Memory B cell (primary cell): ENCODE measurements around the gene ADD2.
"Not testable (repeated sequence)": the region's sequence is repeated elsewhere in the genome, so short reads cannot be mapped to it uniquely, and the experiment has no call there.

ENCODE experiments used
- ATAC-seq: fragments of 150-1000 bp; cut with Tn5 transposase; 2 replicates; pipeline ENCODE4 v1.10.0; 2021; ENCODE audit warnings: low read depth, mild to moderate bottlenecking, moderate library complexity
- DNase-seq, 2 donors: peaks; one replicate each; pipeline ENCODE4 v3.0.0; 2022; ENCODE audit warnings: low spot score in 2 of 2
- H3K27ac Mint-ChIP-seq: one replicate; pipeline ENCODE4 v1.8.0; 2022; ENCODE audit warnings: mild to moderate bottlenecking, moderate library complexity, mixed read lengths
- H3K27me3 Mint-ChIP-seq: one replicate; pipeline ENCODE4 v1.8.0; 2022; ENCODE audit warnings: mixed read lengths
- H3K36me3 Mint-ChIP-seq: one replicate; pipeline ENCODE4 v1.8.0; 2022; ENCODE audit warnings: mild to moderate bottlenecking, mixed read lengths
- H3K4me1 Mint-ChIP-seq: one replicate; pipeline ENCODE4 v1.8.0; 2022; ENCODE audit warnings: mixed read lengths
- H3K4me3 Mint-ChIP-seq: one replicate; pipeline ENCODE4 v1.8.0; 2022; ENCODE audit warnings: mild to moderate bottlenecking, moderate library complexity, mixed read lengths
- H3K9me3 Mint-ChIP-seq: one replicate; pipeline ENCODE4 v1.8.0; 2022; ENCODE audit warnings: mixed read lengths

The ADD2 gene

DNA sequence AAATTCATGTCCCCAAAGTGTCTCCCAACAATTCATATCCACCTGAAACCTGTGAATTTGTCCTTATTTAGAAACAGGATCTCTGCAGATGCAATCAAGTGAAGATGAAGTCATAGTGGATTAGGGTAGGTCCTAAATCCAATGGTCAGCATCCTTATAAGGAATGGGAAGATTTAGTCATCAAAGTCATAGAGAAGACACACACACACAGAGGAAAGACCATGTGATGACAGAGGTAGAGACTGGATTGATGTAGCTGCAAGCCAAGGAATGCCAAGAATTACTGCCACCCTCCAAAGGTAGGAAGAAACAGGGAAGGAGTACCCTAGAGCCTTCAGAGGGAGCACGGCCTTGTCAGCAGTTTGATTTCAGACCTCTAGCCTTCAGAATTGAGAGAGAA is 17.7 kb downstream of the ADD2 start:
- Mint-ChIP-seq H3K4me1 (peaks cover 14% of the 10 kb centered on the region), H3K36me3 (peaks cover 8% of the 10 kb centered on the region), H3K4me3 (no peak overlapping the region), H3K27me3 (peaks cover 3% of the 10 kb centered on the region), H3K27ac (no peak overlapping the region), H3K9me3 (peaks cover 4% of the 10 kb centered on the region)
- DNase-seq (no peak), ATAC-seq (no peak)

DNA sequence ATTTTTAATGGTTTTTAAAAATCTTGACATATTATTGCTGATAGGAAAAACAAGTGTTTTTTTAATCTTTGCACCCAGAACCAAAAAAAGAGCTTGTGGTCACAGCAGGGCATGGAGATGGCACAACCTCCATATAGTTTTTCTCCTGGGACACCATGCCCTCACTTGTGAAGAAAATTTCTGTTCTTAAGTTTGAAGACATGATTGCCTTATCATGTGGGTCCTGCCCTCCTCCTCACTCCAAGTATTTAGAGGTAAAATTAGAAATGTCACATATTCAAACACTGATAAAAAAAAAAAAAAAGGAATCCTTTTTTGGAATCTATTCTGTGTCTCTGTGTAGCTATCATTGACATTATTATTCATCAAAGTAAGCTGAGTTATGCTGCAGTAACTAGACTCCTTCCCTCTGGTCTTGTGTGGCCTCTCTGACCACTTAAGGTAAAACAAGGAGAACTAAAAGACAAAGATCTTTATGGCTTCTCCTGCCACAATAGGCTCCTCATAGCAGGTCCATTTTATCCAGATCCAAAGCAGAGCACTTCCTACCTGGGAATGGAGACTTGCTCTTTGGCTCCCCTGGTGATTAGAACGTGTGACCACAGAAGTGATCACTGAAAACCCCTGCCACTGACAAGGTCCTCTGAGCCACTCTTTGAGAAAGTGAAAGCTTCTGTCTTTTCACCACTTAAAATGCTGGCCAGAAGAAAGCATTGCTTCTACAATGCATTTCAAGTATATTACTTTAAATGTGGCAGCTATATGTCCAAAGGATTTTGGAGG is 19.8 kb downstream of the ADD2 start:
- DNase-seq (no peak), ATAC-seq (no peak)
- H3K36me3 Mint-ChIP-seq = peaks cover 15% of the 10 kb centered on the region
- no peak overlapping the region for H3K27ac Mint-ChIP-seq
- peaks cover 3% of the 10 kb centered on the region for H3K27me3 Mint-ChIP-seq
- H3K4me3 Mint-ChIP-seq = no peak overlapping the region
- peaks cover 5% of the 10 kb centered on the region for H3K9me3 Mint-ChIP-seq
- peaks cover 19% of the 10 kb centered on the region for H3K4me1 Mint-ChIP-seq

DNA sequence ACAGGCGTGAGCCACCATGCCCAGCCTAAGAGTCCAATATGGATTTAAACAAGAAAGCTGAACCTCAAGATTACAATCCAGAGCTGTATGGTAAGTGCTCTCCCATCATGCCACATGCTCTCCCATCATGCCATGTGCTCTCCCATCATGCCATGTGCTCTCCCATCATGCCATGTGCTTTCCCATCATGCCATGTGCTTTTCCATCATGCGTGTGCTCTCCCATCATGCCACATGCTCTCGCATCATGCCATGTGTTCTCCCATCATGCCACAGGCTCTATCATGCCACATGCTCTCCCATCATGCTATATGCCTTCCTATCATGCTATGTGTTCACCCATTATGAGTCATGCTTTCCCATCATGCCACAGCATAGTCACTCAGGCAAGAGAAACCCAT is 20.7 kb downstream of the ADD2 start:
- Mint-ChIP-seq H3K36me3 (peaks cover 15% of the 10 kb centered on the region), H3K4me1 (peaks cover 19% of the 10 kb centered on the region), H3K27me3 (peaks cover 3% of the 10 kb centered on the region), H3K9me3 (peaks cover 5% of the 10 kb centered on the region), H3K4me3 (no peak overlapping the region), H3K27ac (peak overlapping the region; percentile 7)
- no peak for DNase-seq
- ATAC-seq = no peak

DNA sequence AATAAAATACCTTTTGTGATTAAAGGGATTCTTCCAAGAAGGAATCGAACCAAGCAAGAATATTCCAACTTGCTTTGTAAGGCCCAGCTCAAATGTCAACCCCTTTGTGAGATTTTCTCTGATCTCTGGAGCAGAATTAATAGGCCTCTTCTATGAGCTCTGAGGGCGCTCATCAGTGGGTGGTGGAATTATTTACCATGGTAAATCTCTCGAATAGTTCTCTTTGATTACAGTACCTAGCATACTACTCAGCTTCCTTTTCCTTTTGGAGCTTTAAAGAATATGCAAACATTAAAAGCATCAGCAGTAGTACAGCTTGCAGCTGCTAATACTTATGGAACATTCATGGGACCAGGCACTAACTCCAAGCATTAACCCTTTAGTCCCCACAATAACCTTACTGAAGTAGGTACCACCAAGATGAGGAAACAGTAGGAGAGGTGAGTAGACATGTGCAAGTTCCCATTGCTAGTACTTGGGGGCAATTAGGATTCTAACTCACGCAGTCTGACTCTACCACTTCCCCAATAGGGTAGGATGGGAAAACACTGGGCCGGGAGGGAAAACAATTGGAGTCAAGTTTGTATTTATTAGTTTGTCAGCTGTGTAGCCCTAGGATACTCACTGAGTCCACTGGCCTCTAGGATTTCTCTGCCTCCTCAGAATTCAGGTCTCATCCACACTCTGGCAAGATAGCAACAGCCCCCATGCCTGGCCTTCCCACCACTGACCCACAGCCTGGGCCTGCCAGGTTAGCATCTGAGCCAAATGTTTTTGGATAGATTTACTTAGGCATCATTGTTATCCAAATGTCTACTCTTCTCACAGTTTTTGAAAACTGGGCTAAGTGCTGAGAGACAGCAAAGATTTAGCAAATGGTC is 21.7 kb downstream of the ADD2 start:
- Mint-ChIP-seq H3K27me3 (peaks cover 3% of the 10 kb centered on the region), H3K4me1 (peaks cover 20% of the 10 kb centered on the region), H3K9me3 (peaks cover 5% of the 10 kb centered on the region), H3K27ac (no peak overlapping the region), H3K4me3 (no peak overlapping the region), H3K36me3 (peaks cover 17% of the 10 kb centered on the region)
- no peak for ATAC-seq
- DNase-seq = no peak

DNA sequence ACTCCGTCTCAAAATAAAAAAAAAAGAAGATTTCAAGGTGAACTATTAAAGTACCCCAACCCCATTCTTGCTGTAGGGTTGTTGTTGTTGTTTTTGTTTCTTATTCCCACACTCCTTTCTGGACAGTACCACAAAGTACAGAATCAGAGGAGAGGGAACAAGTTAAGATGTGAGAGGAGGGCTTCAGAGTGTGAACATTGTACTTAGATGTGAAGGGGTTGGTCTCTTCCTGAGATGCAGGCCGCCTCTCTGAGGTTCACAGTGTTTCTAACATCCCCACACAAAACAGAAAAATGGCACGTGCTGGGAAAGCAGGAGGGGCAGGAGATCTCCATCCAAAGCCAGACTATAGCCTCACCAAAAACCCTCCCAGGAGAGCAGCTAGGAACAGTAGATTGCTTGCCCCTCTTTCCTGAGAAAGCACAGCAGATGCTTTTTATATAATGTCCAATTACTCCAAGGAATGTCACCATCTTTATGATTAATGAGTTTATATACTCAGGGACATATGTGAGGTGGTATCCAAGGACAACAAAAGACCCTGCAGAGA is 22.6 kb downstream of the ADD2 start:
- Mint-ChIP-seq H3K9me3 (peaks cover 5% of the 10 kb centered on the region), H3K27ac (no peak overlapping the region), H3K4me1 (peaks cover 24% of the 10 kb centered on the region), H3K4me3 (no peak overlapping the region), H3K36me3 (peaks cover 23% of the 10 kb centered on the region), H3K27me3 (peaks cover 3% of the 10 kb centered on the region)
- DNase-seq = no peak
- no peak for ATAC-seq

DNA sequence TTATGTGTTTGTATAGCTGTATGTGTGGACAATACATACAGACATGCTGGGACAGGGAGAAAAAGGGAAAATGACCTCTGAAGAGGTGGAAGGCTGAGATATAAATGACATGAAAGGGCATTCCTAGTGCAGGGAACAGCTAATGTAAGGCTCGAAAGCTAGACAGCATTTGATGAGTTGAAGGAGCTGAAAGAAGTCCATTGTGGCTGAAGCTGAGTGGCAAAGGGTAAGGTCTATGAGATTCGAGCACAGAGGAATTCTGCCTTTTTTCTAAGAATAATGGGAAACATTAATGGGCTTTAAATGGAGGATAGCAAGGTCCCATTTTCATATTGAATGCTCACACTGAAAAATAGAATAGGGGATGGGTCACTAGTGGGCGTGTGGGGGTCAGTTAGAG is 23.6 kb downstream of the ADD2 start:
- DNase-seq (no peak), ATAC-seq (no peak)
- Mint-ChIP-seq H3K27me3 (peaks cover 3% of the 10 kb centered on the region), H3K36me3 (peaks cover 22% of the 10 kb centered on the region), H3K27ac (peak overlapping the region; percentile 1), H3K4me3 (no peak overlapping the region), H3K9me3 (peaks cover 7% of the 10 kb centered on the region), H3K4me1 (peaks cover 21% of the 10 kb centered on the region)

DNA sequence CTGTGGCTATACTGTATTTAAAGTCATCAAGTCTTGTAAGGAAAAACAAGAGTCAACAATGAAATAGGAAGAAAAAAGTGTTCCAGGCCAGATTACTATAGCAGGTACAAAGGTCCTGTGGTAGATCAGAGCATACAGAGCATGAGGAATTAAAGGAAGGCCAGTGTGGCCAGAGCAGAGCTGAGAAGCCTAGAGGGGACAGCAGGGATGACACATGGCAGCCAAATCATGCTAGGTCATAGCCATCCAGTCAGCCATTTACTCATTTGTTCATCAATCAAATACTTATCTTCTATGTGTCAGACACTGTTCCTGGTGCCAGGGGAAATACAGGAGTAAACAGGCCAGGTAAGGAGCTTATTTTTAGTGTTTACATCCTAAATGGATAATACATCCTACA is 24.3 kb downstream of the ADD2 start:
- Mint-ChIP-seq H3K4me1 (peaks cover 19% of the 10 kb centered on the region), H3K4me3 (no peak overlapping the region)

DNA sequence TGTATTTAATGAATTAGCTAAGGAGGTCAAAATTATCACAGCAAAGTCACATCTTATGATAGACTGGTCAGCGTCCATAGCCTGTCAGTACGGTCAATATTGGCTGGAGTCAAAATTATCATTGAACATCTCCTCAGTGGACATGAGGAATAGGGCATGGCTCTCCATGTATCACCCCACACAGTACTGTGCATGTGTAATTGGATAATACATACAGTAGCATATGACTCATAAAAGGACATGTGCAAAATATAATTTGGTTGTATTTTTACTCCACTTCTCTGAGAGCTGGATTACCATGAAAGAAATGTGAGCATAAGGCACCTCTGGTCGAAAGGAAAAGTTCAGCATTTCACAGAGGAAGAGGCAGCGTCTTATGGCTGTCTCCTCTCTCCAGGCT is 24.9 kb downstream of the ADD2 start:
- peaks cover 3% of the 10 kb centered on the region for H3K27me3 Mint-ChIP-seq
- no peak for DNase-seq
- no peak overlapping the region for H3K27ac Mint-ChIP-seq
- ATAC-seq = no peak
- H3K4me3 Mint-ChIP-seq = no peak overlapping the region
- H3K36me3 Mint-ChIP-seq = peaks cover 24% of the 10 kb centered on the region
- H3K4me1 Mint-ChIP-seq = peaks cover 21% of the 10 kb centered on the region
- peaks cover 7% of the 10 kb centered on the region for H3K9me3 Mint-ChIP-seq

More for the DNA sequence above, 24.3 kb downstream of the ADD2 start:
- H3K9me3 Mint-ChIP-seq = peaks cover 7% of the 10 kb centered on the region
- H3K36me3 Mint-ChIP-seq = peaks cover 22% of the 10 kb centered on the region
- DNase-seq = no peak
- no peak overlapping the region for H3K27ac Mint-ChIP-seq
- no peak for ATAC-seq
- H3K27me3 Mint-ChIP-seq = peaks cover 3% of the 10 kb centered on the region

DNA sequence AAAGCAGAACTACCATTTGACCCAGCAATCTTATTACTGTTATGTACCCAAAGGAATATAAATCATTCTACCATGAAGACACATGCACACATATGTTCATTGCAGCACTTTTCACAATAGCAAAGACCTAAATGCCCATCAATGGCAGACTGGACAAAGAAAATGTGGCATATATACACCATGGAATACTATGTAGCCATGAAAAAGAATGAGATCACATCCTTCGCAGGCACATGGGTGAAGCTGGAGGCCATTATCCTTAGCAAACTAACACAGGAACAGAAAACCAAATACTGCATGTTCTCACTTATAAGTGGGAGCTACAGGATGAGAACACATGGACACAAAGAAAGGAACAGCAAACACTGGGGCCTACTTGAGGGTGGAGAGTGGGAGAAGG is 28.5 kb downstream of the ADD2 start:
- not testable (repeated sequence) for DNase-seq, H3K9me3 Mint-ChIP-seq, H3K4me3 Mint-ChIP-seq, ATAC-seq, H3K27me3 Mint-ChIP-seq, H3K27ac Mint-ChIP-seq
- H3K4me1 Mint-ChIP-seq = peaks cover 27% of the 10 kb centered on the region
- H3K36me3 Mint-ChIP-seq = peaks cover 20% of the 10 kb centered on the region

DNA sequence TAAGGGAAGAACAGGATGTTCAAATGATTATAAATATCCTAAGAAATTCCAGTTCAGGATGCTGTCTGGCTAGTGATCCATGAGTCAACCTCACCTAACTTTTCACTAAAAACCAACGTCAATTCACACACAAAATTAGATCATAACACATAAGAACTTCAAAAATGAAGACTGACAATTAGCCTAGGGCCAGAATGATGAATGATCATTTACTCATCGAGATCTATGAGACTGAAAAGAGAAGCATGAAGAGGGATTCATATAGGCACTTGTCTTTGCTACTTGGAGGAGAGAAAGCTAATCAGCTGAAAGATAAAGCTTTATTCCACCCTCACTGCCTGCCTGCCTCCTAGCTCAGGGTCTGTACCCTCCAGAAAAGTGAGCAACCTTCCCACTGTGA is 29.8 kb downstream of the ADD2 start:
- ATAC-seq (no peak), DNase-seq (no peak)
- H3K27me3 Mint-ChIP-seq = no peaks in the 10 kb centered on the region
- no peak overlapping the region for H3K4me3 Mint-ChIP-seq
- H3K27ac Mint-ChIP-seq = no peak overlapping the region
- peaks cover 14% of the 10 kb centered on the region for H3K36me3 Mint-ChIP-seq
- H3K9me3 Mint-ChIP-seq = peaks cover 2% of the 10 kb centered on the region
- peaks cover 29% of the 10 kb centered on the region for H3K4me1 Mint-ChIP-seq

DNA sequence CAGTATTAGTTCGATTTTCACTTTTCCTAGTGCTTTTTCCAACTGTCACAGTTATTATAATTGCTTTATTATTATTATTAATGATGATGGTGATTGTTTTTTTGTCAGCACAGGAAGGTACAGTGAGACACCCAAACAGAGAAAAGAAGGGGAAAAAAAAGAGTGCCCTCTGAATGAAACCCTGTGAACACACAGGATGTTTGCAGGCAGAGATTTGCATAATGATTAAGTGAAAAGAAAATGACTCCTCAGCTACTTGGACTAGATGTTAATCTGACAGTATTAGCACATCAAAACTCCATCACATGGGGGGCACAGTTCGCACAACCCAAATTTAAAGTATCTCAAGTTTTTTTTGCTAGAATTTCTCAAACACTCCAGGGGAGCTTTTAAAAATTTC is 32.9 kb downstream of the ADD2 start:
- ATAC-seq (peak; percentile 58), DNase-seq (no peak)
- Mint-ChIP-seq H3K27ac (no peak overlapping the region), H3K36me3 (peaks cover 6% of the 10 kb centered on the region), H3K9me3 (peaks cover 2% of the 10 kb centered on the region), H3K4me3 (peak overlapping the region; percentile 59), H3K27me3 (no peaks in the 10 kb centered on the region), H3K4me1 (peaks cover 33% of the 10 kb centered on the region)

DNA sequence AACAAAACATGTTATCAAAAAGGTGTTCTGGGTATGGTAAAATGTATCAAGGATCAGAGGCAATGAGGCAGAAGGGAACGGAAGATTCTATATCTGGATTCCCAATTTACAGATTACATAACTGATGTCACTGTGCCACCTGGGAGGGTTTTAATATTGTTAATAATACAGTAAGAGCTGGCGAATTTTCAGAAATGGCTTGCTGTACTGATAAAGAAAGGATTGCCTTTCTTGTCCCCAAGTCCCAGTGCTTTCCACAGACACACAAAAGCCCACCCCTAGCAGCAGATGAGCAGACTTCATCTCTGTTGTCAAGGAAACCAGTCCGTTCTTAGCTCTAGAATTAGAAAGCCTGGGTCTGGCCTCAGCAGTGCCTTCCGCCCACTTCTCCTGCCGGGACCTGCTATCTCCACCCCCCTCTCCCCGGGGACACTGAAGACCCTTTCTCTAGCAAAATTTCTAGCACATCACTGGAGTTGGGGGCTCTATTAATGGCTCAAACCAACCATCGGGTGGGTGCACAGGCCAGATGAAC is 34.3 kb downstream of the ADD2 start:
- H3K36me3 Mint-ChIP-seq = peaks cover 5% of the 10 kb centered on the region
- ATAC-seq (no peak), DNase-seq (no peak)
- H3K4me3 Mint-ChIP-seq = no peak overlapping the region
- H3K4me1 Mint-ChIP-seq = peaks cover 33% of the 10 kb centered on the region
- no peaks in the 10 kb centered on the region for H3K27me3 Mint-ChIP-seq
- no peak overlapping the region for H3K27ac Mint-ChIP-seq
- H3K9me3 Mint-ChIP-seq = no peaks in the 10 kb centered on the region

DNA sequence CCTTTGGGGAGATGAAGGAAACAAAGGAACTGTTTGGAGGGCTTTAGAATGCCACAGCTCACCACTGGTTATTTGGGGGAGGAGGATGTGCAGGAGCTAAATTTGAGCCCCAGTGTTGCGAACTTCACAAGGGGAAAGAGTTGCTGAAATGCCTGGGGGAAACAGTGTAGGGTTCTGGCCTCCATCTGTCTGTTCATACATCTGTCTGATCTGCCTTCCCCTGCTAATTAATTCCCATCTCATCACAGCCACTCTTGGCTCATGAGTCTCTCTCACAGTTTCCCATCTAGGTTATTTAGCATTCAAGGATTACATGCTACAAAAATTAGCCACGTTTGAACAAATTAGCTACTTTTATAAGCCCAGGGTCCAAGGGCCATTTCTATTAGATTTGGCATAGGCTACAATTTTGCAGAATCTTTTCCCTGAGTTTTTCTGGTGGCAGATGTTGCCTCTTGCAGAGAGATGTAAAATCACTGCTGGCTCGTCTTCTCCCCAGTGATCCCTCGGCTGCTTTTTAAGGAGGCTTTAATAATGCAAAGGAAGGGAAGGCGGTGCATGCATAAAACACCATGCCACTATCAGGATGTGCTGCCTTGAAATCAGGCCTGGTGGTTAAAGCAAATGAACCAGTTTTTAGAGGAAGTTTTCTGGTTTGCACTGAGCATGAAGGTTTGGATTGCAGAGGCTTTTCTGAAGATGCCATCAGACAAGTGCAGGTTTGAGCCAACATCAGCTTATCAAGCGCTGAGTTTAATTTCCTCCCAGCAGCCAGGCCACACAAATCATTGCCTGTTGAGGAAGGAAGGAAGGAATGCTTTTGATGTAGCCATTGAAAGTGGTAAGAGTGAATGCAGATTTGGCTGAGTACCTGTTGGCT is 35.0 kb downstream of the ADD2 start:
- Mint-ChIP-seq H3K4me1 (peaks cover 32% of the 10 kb centered on the region), H3K36me3 (peaks cover 3% of the 10 kb centered on the region), H3K9me3 (no peaks in the 10 kb centered on the region), H3K27me3 (no peaks in the 10 kb centered on the region), H3K27ac (no peak overlapping the region), H3K4me3 (no peak overlapping the region)
- ATAC-seq = no peak
- DNase-seq = no peak
